Stimulated activated CD8-positive, alpha-beta memory T cell treated with anti-CD3 and anti-CD28 coated beads, Interleukin-4, amount 100 ng/mL, for 48 hours (primary cell): ENCODE data around the gene GDF2.

Experiments used
- DNase-seq: peaks from one replicate; pipeline ENCODE4 v3.0.0-alpha.2; 2020

GDF2 gene

DNA sequence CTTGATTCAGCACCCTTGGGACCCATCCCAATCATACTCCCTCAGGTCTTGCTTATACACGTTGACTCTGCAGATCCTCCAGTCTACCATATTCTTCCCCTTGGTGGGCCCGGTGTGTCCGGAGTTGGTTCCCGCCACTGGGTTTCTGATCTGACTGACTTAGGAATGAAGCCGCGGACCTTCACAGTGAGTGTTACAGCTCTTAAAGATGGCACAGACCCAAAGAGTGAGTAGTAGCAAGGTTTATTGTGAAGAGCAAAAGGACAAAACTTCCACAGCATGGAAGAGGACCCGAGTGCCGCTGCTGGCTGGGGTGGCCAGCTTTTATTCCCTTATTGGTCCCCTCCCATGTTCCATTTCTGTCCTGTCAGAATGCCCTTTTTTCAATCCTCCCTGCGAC is 28.2 kb upstream of the GDF2 start:
- DNase-seq = no peak

DNA sequence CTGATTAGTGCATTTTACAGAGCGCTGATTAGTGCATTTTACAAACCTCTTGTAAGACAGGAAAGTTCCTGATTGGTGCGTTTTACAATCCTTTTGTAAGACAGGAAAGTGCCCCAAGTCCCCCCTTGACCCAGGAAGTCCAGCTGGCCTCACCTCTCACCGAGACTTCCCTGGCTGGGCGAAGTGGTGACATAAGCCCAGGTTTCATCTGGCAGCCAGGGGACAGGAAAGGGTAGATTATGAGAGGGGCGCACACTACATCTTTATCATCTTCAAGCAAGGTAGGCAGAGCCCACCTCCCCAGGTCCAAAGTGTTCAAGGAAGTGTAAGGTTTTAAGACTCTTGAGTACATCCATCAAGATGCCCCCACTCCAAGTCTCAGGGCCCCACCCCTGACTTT is 27.8 kb upstream of the GDF2 start:
- no peak for DNase-seq

DNA sequence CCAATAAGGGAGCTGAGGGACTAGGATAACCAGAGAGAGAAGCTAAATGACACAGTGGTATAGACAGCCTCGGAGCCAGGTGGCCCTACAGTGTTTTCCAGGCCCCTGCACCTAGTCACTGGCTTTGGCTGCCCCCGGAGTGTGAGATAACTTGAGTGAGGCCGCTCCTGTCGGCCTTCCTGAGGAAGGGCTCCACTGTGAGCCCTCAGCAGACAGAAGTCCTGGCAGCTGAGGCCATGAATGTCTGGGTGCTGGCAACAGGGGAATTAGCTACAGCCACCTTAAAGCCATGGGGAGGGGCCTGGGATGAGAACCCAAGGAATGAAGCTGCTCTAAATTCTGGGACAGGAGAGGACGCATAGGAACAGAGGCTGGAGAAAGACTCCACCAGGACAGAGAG is 26.8 kb upstream of the GDF2 start:
- no peak for DNase-seq

DNA sequence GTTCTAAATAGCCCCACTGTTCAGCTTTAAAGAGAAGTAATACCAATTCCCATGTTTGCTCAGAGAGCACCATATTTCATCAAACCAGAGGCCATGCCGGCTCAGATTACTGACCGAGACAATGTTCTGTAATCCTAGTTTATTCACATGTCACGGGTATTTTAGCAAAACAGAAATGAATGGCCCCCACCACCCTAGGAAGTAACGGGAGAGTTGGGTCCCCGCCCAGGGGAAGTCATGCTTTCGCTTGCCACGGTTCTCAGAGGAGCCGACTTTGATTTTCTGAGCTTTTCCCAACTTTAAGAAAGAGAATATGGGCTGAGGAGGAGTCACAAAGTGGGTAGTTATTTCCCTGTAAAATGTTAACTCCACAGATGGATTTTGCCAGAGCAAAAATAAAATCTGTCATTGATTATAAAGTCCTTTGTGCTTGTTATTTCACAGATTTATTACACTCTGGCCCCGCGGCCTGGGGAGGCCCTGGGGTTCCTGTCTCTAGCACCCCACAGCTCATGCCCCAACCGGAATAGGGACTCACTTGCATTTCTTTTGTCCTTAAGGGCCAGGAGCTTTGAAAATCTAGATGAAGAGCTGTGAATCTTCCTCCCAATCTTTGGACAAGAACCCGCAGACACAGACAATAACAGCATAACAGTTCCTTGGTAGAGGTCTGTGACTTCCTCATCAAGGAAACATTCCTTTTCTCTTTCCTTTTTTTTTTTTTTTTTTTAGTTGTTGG is 25.9 kb upstream of the GDF2 start:
- DNase-seq = no peak

DNA sequence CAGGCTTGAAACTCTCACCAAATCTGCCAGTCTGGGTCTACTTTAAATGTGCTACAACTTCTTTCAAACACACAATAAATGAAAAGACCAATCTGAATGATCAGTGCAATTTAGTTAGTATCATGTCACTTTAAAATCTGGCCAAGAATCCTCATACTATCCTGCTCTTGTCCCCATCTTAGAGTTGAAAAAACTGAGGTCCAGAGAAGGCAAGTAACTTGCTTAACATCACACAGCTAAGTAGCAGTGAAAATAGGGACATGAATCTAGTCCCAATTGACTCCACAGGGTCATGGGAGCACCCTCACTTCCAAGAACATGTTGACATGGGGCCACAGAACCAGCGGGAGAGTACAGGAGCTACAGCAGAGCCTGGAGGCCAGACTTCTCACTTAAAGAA is 25.3 kb upstream of the GDF2 start:
- DNase-seq = no peak

DNA sequence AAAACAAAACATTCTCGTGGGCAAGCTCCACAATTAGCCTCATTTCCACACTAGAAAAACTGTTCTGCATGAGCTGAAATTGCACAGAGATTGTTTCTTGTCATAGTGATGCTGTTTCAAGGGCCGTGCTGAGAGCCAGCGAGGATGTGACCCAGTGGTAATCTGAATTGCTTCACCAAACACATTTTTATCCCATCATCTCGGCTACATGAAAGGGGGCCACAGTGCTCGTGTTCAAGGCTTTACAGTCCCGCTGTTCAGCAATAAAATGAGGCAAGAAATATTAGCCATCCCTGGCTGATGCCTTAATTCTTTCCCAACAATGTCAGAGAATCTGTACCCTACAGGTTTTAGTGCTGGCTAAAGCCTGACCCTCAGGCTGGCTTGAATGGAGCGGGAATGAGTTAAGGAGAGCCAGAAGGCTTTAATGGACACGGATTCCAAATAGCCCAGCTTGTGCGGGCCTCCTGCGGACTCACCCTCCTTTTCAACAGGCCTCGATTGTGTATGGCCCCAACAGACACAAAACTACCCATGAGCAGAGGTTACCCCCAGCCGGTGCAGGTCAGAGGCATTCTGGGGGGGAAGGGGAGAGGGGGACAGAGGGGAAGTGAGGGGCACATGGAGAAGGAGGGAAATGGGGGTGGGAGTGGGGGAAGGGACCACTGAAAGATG is 24.3 kb upstream of the GDF2 start:
- DNase-seq = no peak

DNA sequence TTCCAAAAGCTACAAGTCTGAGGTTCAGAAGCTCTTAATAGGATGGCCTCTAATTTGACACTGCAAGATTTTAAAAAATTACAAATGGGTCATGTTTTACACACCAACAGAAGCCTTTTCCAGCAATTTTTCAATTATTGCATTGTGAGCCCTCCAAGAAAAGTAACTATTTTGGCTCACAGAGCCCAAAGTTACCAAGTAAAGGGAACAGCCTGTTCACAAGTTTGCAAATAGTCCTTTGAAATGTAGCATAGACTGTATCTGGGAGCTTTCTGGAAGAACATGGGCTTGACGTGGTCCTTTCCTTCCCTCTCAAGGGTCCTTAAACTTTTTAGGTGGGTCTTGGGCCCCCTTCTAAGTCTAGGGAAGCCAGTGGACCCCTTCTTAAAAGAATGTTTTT is 23.5 kb upstream of the GDF2 start:
- no peak for DNase-seq

DNA sequence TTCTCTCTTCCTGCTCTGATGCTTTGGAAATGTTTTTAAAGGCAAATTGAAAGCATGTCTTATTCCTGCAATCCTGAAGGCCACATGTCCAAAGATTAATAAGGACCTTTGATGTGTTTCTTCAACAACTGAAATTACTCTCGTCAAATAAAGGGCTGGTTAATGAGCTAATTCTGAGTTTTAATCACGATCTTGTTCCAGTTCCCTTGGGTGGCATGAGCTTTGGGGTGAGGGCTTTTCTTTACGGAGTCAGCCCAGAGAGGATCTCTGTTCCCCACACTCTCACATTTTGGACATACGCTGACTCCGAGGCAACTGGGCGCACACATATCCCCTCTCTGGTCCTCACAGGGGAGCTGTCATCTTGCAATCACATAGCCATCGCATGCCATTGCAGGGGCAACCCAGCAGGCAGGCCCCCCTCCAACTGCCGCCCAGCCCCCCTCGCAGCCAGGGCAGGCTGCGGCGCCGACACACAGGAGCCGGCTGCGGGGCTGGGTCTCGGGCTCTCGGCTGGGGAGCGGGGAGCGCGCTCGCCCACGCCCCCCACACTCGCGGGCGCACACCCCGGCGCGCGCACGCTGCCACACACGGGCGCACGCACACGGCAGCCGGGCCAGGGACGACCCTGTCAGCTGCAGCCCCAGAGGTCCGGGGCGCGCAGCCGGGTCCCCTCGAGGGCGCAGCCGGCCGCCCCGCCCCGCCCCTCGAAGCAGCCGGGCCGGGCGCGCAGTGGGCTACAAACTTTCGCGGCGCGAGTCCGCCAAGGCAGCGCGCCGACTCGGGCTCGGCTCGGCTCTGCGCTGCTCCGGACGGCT is 22.4 kb upstream of the GDF2 start, which contains the start of gene GDF10:
TSS of gene GDF10 (plus strand) at position 587 of the 818 bp plus-strand sequence. CDS start 455 bp downstream, outside the sequence.
- DNase-seq = no peak

DNA sequence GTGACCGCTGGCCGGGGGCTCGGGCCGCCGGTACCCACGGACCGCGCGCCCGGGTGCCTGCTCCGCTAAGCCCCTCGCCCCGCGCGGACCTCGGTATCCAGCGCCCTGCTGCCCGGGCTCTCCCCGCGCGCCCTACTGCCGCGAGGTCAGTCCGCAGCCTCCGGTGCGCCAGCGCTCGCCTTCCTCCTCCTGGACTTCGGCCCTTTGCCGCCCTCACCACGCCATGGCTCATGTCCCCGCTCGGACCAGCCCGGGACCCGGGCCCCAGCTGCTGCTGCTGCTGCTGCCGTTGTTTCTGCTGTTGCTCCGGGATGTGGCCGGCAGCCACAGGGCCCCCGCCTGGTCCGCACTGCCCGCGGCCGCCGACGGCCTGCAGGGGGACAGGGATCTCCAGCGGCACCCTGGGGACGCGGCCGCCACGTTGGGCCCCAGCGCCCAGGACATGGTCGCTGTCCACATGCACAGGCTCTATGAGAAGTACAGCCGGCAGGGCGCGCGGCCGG is 21.8 kb upstream of the GDF2 start:
- DNase-seq = no peak

DNA sequence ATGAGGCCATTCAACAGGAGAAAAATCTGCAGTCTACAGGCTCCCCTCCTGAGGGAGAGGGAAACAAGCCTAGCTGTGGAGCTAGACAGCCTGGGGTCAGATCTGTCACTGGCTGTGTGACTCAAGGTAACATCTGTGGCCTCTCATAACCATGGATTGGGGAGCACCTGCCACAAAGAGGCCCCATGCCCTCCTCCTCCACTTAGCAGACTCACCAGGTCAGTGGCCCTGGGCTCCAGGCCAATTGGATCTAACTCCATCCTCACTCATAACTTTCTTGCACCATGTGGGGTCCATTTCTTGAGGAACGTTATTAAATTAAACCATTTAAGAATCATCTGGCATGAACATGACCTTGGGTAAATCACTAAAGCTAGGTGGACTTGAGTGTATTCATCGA is 20.4 kb upstream of the GDF2 start:
- DNase-seq = no peak

DNA sequence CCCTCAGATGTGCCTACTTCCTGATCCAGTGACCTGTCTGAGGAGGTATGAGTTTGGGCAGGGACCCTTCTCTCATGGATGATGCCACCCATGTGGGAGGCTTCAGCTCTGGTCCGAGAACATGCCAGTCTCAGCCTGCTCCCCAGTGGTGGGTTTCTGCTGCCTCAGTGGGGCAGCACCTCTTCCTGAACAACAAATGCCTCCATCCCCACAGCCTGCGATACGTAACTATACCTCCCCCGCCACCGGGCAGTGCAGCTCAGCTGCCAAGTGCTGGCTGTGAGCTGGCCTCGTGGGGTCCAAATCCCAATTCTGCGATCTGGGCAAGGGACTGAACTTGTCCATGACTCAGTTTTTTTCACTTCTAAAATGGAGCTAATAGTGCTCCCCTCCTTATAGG is 19.1 kb upstream of the GDF2 start:
- no peak for DNase-seq

DNA sequence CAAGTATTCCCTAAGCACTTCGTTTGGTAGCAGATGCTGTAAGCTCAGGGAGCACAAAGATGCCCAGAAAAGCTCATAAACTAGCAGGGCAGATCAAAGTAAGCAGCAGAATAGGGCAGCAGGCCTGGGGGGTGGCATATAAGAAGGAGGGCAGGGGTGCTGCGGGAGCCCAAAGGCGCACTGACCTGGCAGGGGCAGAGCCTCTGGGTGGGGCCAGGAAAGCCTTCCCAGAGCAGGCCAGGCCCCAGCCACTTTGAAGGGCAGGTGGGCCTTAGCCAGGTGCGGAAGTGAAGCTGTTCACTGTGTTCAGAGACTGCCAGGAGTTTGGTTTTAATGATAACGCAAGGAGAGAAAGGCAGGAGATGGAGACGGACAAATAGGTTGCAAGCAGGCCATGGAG is 18.4 kb upstream of the GDF2 start:
- no peak for DNase-seq

DNA sequence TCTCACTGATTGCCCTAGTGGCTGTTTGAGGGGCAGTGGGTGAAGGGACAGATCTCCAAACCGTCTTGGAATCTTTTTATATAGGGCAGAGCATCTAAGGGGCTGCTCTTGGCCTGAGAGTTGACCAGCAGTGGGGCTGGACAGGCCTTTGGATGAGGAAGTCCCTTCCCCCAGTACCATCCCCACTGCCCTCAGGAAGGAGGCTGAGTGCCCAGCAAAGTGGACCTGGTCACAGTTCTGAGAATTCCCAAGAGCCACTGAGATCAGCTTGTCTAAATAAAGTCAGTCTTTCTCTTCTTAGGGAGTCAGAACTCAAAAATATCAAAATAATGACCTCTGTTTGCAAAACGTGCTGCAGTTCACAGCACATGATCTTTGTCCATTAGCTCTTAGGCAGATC is 16.7 kb upstream of the GDF2 start:
- no peak for DNase-seq

DNA sequence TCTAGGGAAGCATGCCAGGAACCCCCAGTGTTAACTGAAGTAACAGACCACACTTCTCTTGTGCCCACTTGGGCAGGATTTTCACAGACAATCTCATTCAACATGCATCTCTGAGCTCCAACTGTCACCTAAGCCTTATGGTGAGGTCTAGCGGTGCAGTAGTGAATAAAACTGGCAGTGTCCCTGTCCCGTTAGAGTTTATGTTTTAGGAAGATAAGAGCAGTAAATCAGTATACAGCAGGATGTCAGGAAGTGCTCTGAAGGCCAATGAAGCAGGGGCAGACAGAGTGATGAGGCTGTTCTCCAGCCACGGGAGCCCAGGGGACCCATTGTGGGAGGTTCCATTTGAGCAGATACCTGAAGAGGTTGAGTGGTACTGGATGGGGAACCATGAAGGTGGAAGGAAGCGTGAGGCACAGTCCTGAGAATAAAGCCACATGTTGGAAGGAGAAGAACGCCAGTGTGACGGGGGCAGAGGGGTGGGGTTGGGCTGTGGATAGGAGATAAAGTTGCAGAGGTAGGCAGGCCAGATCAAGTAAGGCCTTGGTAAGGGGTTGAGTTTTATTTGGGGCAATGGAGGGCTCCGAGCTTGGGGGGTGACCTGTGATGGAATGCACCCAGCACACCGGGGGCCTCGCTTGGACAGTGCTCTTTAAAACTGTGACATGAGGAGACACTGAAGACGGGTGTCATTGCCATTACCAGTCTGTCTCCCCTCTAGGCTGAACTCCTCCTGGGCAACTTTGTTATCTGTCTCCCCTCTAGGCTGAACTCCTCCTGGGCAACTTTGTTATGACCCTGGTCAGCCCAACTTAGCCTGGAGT is 15.7 kb upstream of the GDF2 start:
- DNase-seq = no peak

DNA sequence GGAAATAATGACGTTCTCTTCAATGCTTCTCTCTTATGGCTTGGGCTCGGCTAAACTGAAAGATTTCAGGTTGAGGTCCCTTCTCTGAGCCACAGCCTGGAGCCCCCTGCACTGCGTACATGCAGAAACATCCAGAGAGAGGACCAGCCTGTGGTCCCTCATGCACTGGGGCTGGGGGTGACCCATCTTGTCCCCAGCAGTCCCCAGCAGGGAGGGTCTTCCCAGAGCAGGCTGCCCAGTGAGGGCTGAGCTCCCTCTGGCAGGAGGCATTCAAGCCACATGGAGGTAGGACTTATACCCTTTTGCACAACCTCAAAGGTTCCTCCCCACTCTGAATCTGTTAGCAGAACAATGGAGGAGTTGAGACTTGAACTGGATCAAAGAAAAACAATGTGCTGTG is 14.9 kb upstream of the GDF2 start:
- DNase-seq = no peak

DNA sequence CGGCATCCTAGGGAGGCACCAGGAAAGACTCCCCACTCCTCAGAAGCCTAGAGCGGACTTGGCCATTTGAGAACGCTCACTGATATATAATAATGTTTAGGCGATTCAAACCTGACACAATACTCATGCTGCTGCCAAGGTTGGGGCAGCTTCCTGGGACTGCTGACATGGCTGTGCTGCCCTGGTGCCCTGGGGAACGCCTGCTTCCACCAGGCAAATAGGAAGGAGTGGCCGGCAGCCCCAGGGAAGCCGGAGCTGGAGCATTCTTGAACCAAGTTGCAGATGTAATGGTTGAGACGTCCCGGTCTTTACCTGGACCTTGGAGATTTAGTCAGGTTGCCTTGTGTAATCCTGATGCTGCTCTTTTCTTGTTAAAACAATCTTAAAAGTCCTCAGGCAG is 13.5 kb upstream of the GDF2 start:
- DNase-seq = no peak

DNA sequence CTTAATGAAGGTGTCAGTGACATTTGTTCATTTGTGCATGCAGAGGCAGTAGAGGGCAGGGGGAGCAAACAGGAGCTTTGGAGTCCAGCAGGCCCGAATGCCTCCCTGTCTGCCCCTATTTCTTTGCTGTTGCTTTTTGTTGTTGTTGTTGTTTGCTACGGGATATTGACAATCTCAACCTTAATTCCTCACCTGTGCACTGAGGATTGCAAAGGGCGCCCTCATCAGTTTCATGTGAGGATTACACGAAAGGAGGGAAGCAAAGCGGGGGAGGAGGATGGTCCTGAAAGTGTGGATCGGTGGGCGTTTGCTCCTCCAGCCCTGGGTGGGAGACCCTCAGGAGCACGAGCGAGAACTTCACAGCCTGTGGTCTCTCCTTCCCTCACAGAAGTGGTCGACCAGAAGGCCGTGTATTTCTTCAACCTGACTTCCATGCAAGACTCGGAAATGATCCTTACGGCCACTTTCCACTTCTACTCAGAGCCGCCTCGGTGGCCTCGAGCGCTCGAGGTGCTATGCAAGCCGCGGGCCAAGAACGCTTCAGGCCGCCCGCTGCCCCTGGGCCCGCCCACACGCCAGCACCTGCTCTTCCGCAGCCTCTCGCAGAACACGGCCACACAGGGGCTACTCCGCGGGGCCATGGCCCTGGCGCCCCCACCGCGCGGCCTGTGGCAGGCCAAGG is 12.7 kb upstream of the GDF2 start:
- DNase-seq = peak; percentile 41

DNA sequence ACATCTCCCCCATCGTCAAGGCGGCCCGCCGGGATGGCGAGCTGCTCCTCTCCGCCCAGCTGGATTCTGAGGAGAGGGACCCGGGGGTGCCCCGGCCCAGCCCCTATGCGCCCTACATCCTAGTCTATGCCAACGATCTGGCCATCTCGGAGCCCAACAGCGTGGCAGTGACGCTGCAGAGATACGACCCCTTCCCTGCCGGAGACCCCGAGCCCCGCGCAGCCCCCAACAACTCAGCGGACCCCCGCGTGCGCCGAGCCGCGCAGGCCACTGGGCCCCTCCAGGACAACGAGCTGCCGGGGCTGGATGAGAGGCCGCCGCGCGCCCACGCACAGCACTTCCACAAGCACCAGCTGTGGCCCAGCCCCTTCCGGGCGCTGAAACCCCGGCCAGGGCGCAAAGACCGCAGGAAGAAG is 12.2 kb upstream of the GDF2 start:
- no peak for DNase-seq

DNA sequence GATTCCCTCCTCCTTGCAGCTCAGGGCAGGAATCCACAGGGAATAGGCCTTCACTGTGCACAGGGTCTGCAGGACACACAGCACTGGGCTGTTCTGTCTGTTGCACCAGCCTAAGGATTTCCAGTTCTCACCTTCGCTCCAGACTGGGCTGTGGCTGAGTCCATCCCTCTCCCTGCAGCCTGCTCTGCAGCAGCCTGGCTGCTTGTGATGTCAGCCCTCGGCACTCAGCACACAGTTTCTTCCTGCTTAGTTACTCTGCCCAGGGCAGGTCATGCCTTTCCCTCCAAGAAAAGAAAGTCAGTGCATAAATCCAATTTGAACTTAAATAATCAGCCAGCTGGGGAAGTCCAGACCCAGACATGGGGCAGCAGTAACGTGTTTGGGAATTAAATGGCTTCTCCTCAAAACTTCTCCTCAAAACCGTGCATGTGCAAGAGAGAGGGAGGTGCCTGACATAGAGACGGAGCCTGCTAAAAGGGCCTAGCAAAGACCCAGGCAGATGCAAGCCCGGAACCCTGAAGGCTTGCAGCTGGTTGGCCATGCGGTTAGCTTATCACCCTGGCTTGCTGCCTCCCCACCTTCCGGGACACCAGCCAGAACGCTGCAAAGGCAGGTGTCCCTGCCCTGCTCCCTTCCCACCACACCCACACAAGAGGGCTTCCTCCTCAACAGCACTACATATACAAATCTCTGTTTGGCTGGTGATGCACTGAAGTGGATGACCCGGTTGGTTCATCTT is 10.9 kb upstream of the GDF2 start:
- DNase-seq = peak; percentile 34

DNA sequence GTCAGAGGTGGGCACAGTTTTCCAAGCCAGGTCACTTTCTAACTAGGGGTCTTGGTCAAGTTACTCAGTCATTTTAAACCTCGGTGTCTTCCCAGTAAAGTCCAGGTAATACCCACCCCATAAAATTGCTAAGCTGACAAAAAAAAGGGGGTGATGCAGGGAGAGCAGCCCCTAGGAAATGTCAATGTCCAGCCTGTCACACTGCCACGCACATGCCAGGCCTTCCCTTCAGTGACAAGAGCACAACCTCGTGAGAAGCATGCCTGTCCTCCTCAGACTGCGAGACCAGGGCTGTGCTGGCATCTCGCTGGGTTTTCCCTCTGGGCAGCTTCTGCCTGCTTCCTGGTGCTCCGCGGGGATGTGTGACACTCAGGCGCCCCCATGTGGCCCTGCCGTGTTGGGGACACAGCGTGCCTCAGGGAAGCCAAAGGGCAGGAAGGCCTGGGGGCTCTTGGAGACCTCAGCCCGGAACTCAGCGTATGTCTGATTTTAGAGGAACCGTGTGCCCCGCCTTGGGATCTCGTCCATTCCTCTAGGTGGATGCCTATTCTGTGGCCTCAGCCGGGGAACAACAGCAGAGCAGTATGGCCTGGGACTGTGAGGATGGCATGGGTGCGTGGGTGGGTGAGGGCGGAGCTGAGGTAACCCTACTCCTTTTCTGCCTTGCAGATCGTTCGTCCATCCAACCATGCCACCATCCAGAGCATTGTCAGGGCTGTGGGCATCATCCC is 10.2 kb upstream of the GDF2 start:
- DNase-seq = peak; percentile 89

DNA sequence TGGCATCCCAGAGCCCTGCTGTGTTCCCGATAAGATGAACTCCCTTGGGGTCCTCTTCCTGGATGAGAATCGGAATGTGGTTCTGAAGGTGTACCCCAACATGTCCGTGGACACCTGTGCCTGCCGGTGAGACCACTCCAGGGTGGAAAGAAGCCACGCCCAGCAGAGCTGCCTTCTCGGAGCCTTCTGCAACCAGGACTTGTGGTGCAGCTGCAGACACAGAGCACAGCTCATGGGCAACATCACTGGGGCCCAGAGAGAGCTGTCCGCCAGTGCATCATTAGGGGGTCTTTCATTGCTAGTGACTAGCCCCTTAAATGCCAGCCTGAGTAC is 9.6 kb upstream of the GDF2 start:
- no peak for DNase-seq
